GM18505 (cell line): ENCODE measurements around the gene ANKRD13B.

ENCODE experiments used
- ATAC-seq: cut with Tn5 transposase; IDR thresholded peaks from one replicate; pipeline ENCODE4 v1.9.1; 2021; ENCODE audit not compliant: unreplicated experiment
- POLR2A ChIP-seq: IDR thresholded peaks from 4 replicates; pipeline ENCODE4 v1.6.1; 2011; ENCODE audit warnings: borderline replicate concordance; ENCODE audit not compliant: insufficient read depth, insufficient read length; ENCODE audit errors: extremely low read depth

Gene ANKRD13B

GRCh38 chr17:29623283-29623647 lies 30.3 kb downstream of the ANKRD13B start:
- ATAC-seq = no peak
- TF ChIP-seq POLR2A = no peak

- TF ChIP-seq POLR2A = no peak
- ATAC-seq = no peak
These were observed 31.7 kb downstream of the ANKRD13B start for GRCh38 chr17:29624586-29624985.

GRCh38 chr17:29625037-29625750 lies 32.3 kb downstream of the ANKRD13B start:
- ATAC-seq = no peak
- peak; percentile 32 for TF ChIP-seq POLR2A

- no peak for TF ChIP-seq POLR2A
- ATAC-seq = no peak
These were observed 35.0 kb downstream of the ANKRD13B start for GRCh38 chr17:29627951-29628350.

GRCh38 chr17:29628644-29629043 lies 35.7 kb downstream of the ANKRD13B start:
- no peak for ATAC-seq
- no peak for TF ChIP-seq POLR2A

- no peak for ATAC-seq
- no peak for TF ChIP-seq POLR2A
These were observed 36.9 kb downstream of the ANKRD13B start for GRCh38 chr17:29629839-29630238.

GRCh38 chr17:29630630-29631193 lies 37.8 kb downstream of the ANKRD13B start:
- no peak for TF ChIP-seq POLR2A

GRCh38 chr17:29633886-29634285 lies 41.0 kb downstream of the ANKRD13B start:
- TF ChIP-seq POLR2A = no peak
- ATAC-seq = no peak

More at GRCh38 chr17:29630630-29631193, 37.8 kb downstream of the ANKRD13B start:
- ATAC-seq = no peak

- no peak for ATAC-seq
These were observed 47.5 kb downstream of the ANKRD13B start for GRCh38 chr17:29640413-29640812.

GRCh38 chr17:29640981-29641642 lies 48.2 kb downstream of the ANKRD13B start:
- ATAC-seq = no peak

More at GRCh38 chr17:29640413-29640812, 47.5 kb downstream of the ANKRD13B start:
- TF ChIP-seq POLR2A = no peak

GRCh38 chr17:29642171-29642611 lies 49.3 kb downstream of the ANKRD13B start:
- no peak for ATAC-seq
- no peak for TF ChIP-seq POLR2A

More at GRCh38 chr17:29640981-29641642, 48.2 kb downstream of the ANKRD13B start:
- TF ChIP-seq POLR2A = no peak

- no peak for TF ChIP-seq POLR2A
- ATAC-seq = no peak
These were observed 50.9 kb downstream of the ANKRD13B start for GRCh38 chr17:29643817-29644160.

- no peak for ATAC-seq
- TF ChIP-seq POLR2A = no peak
These were observed 52.7 kb downstream of the ANKRD13B start for GRCh38 chr17:29645515-29646051.
